Heart left ventricle (tissue), 16 donors: ENCODE results near the gene RAB3GAP1. TPM values are rescaled to one million over a fixed set of nuclear protein-coding genes. Genes with fewer than 3 reads are reported as not detected.
"Not testable (repeated sequence)": the region's sequence is repeated elsewhere in the genome, so short reads cannot be mapped to it uniquely, and the experiment has no call there.

Experiments used
- ATAC-seq, 4 donors: fragments of 200-7000 bp; cut with Tn5 transposase; one replicate each; pipeline ENCODE4 v1.9.1; 2020 to 2022; ENCODE audit warnings: moderate library complexity in 4 of 4, mild to moderate bottlenecking in 3 of 4, moderate number of reproducible peaks in 1 of 4
- DNase-seq, 5 donors: peaks; one replicate each; pipeline ENCODE4 v3.0.0-alpha.2; 2020
- H3K27ac ChIP-seq, 12 donors: fragments of 200-600 bp; sonication (generic) in 4 of 12; one replicate each; pipeline versions ENCODE4 v1.5.0 to v1.8.0; 2016 to 2022; ENCODE audit warnings: mild to moderate bottlenecking in 2 of 12
- H3K27me3 ChIP-seq, 9 donors: fragments of 200-600 bp; sonication (generic) in 2 of 9; one replicate each; pipeline versions ENCODE4 v1.5.1 to v1.8.0; 2016 to 2022; ENCODE audit warnings: mild to moderate bottlenecking in 3 of 9
- H3K36me3 ChIP-seq, 9 donors: fragments of 200-600 bp; sonication (generic) in 2 of 9; one replicate each; pipeline versions ENCODE4 v1.5.0 to v1.8.0; 2018 to 2022; ENCODE audit warnings: mild to moderate bottlenecking in 2 of 9
- H3K4me1 ChIP-seq, 12 donors: fragments of 200-600 bp; sonication (generic) in 4 of 12; one replicate each; pipeline versions ENCODE4 v1.5.0 to v1.8.0; 2016 to 2022; ENCODE audit warnings: mild to moderate bottlenecking in 3 of 12
- H3K4me3 ChIP-seq, 12 donors: fragments of 200-600 bp; sonication (generic) in 4 of 12; one replicate each; pipeline versions ENCODE4 v1.5.0 to v1.8.0; 2017 to 2022; ENCODE audit warnings: mild to moderate bottlenecking in 9 of 12, moderate library complexity in 4 of 12
- H3K9me3 ChIP-seq, 12 donors: fragments of 200-600 bp; sonication (generic) in 4 of 12; one replicate each; pipeline versions ENCODE4 v1.5.0 to v1.8.0; 2016 to 2022; ENCODE audit warnings: mild to moderate bottlenecking in 1 of 12
- POLR2A ChIP-seq, 2 donors: fragments of 450-650 bp; IDR thresholded peaks; one replicate each; pipeline ENCODE4 v1.6.1; 2017; ENCODE audit warnings: antibody characterized with exemption in 2 of 2, mild to moderate bottlenecking in 2 of 2, moderate library complexity in 2 of 2
- WGBS, 4 donors: extraction: QIAGEN DNeasy Blood & Tissue Kit in 2 of 4; methylation state at CpG; one replicate each; pipeline versions ENCODE4 v1.1.5 to v1.1.7; 2013 to 2018; 5-methylcytosine and 5-hydroxymethylcytosine counted together
- intact Hi-C, 10 donors: fragments of 100-400 bp; cut with DNase I; formaldehyde crosslinking; loops; one replicate each; pipeline versions ENCODE4 v1.11.1 to v1.14.2; 2022
- polyA plus RNA-seq, 2 donors: library from polyadenylated mRNA; stranded (reverse); fragments of 200-250 nt; gene quantifications; one replicate each; pipeline ENCODE4 v1.2.3, GENCODE V29; 2013
- total RNA-seq, 9 donors: library from RNA; depleted of rRNA in 2 of 9; stranded (reverse); fragments of >200 nt in 2 of 9; fragmentation: NEBNext Ultra II Directional in 3 of 9; extraction: Animal tissue kit (Norgen Biotek cat#: 25700) in 3 of 9; gene quantifications; one replicate each; pipeline versions ENCODE4 v1.1.0 to v1.2.4, GENCODE V29; 2016 to 2023
- TF ChIP-seq, protein P1 (sequence below), 12 donors: fragments of 200-600 bp; sonication (generic) in 4 of 12; IDR thresholded peaks; one replicate each; pipeline versions ENCODE4 v1.5.0 to v1.8.0; 2018 to 2022; ENCODE audit warnings: antibody characterized with exemption in 12 of 12, mild to moderate bottlenecking in 5 of 12
- donor health status: ischemic (EF 13 %, LVEDD 7.1; RV severe dilation, severe dysfunction).
- donor health status: healthy with polysubstance abuse.
- donor health status: DM: no; HTN: yes; CAD: no.
- donor health status: DM: no; HTN: no; CAD: no.
- donor health status: ischemic (EF 25% LVEDD 6.9; RV normal size, moderate dysfunction).
- donor health status: ischemic (EF 25% LVEDD 5.7; RV mildly dilated, moderate dysfunction).
- donor health status: healthy.
- donor health status: DM: yes; HTN: yes; CAD: no.
- donor health status: ischemic (EF 35%, LVEDD 5.7; RV mildly dilated, moderate dysfunction).
- donor health status: nonischemic (EF 11% LVEDD 7.7; RV severe dilation, severe dysfunction).
- donor health status: DM: yes; HTN: yes; CAD: no.
- donor health status: PGD.
- donor health status: ischemic (EF 29% LVEDD 5.4; RV normal size, mild dysfunction).
- donor health status: nonischemic (EF 23%, LVEDD 6.1; RV moderate dilation, normal function).

RAB3GAP1 gene
- total and polyA plus RNA-seq, 11 donors, result 16.7 to 63.6 (median 47.2) TPM

GRCh38 chr2:135074216-135074615, 22.1 kb downstream of the RAB3GAP1 start:
- WGBS, 4 donors, result 81 to 91% (median 90%) methylated on average over 3 of the region's 3 CpGs
- TF ChIP-seq, protein P1, sequence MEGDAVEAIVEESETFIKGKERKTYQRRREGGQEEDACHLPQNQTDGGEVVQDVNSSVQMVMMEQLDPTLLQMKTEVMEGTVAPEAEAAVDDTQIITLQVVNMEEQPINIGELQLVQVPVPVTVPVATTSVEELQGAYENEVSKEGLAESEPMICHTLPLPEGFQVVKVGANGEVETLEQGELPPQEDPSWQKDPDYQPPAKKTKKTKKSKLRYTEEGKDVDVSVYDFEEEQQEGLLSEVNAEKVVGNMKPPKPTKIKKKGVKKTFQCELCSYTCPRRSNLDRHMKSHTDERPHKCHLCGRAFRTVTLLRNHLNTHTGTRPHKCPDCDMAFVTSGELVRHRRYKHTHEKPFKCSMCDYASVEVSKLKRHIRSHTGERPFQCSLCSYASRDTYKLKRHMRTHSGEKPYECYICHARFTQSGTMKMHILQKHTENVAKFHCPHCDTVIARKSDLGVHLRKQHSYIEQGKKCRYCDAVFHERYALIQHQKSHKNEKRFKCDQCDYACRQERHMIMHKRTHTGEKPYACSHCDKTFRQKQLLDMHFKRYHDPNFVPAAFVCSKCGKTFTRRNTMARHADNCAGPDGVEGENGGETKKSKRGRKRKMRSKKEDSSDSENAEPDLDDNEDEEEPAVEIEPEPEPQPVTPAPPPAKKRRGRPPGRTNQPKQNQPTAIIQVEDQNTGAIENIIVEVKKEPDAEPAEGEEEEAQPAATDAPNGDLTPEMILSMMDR (IDR thresholded peaks at IDR 0.05), result no peak
- TF ChIP-seq POLR2A (IDR thresholded peaks at IDR 0.05), result no peak
- peak in 2 of 4 donors; percentile 43 to 48 for ATAC-seq

GRCh38 chr2:135076556-135076955, 24.5 kb downstream of the RAB3GAP1 start:
- Histone ChIP-seq H3K4me3 (no peak overlapping the region), H3K27ac (no peak overlapping the region), H3K4me1 (peaks cover 0 to 10% (median 0%) of the 10 kb centered on the region in 12 donors), H3K9me3 (peaks cover 0 to 16% (median 7%) of the 10 kb centered on the region in 12 donors), H3K36me3 (peaks cover 0 to 14% (median 4%) of the 10 kb centered on the region in 9 donors), H3K27me3 (no peaks in the 10 kb centered on the region)
- no peak for DNase-seq
- ATAC-seq, result no peak
- intact Hi-C loops, result no loop called here
- 96 to 99% (median 97%) methylated on average over 2 of the region's 2 CpGs for WGBS, 4 donors
- TF ChIP-seq, protein P1 (IDR thresholded peaks at IDR 0.05), result no peak
- TF ChIP-seq POLR2A (IDR thresholded peaks at IDR 0.05), result no peak

More at GRCh38 chr2:135074216-135074615, 22.1 kb downstream of the RAB3GAP1 start:
- H3K36me3 ChIP-seq, result peaks cover 0 to 14% (median 4%) of the 10 kb centered on the region in 9 donors
- peaks cover 0 to 16% (median 0%) of the 10 kb centered on the region in 12 donors for H3K4me1 ChIP-seq
- DNase-seq, result no peak
- H3K27ac ChIP-seq, result no peak overlapping the region
- intact Hi-C loops, result no loop called here
- peaks cover 0 to 22% (median 7%) of the 10 kb centered on the region in 12 donors for H3K9me3 ChIP-seq
- no peaks in the 10 kb centered on the region for H3K27me3 ChIP-seq
- no peak overlapping the region for H3K4me3 ChIP-seq

DNA sequence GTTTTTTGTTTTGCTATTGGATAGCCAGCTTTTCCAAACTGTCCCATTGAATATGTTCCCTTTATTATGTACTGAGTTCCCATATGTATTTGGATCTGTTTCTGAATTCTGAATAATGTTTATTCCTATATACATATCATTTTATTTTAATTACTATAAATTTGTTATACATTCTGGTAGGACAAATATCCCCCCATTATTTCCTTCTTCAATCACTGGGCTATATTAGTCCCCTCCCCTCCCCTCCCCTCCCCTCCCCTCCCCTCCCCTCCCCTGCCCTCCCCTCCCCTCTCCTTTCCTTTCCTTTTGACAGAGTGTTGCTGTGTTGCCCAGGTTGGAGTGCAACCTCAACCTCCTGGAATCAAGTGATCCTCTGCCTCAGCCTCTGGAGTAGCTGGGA, 26.3 kb downstream of the RAB3GAP1 start:
- intact Hi-C loops, result no loop called here
- H3K27me3 ChIP-seq, result no peaks in the 10 kb centered on the region
- ATAC-seq, result no peak

GRCh38 chr2:135086222-135086621, 34.1 kb downstream of the RAB3GAP1 start:
- Histone ChIP-seq H3K36me3 (peaks cover 0 to 17% (median 4%) of the 10 kb centered on the region in 9 donors), H3K27me3 (no peaks in the 10 kb centered on the region), H3K9me3 (peaks cover 0 to 18% (median 0%) of the 10 kb centered on the region in 12 donors), H3K4me3 (no peak overlapping the region), H3K27ac (no peak overlapping the region), H3K4me1 (peaks cover 0 to 16% (median 3%) of the 10 kb centered on the region in 12 donors)
- TF ChIP-seq, protein P1 (IDR thresholded peaks at IDR 0.05), result no peak
- no peak for TF ChIP-seq POLR2A (IDR thresholded peaks at IDR 0.05)
- WGBS, 4 donors, result 74 to 81% (median 77%) methylated on average over 2 of the region's 2 CpGs
- intact Hi-C loops, result no loop called here
- ATAC-seq (no peak), DNase-seq (no peak)

More for the DNA sequence above, 26.3 kb downstream of the RAB3GAP1 start:
- Histone ChIP-seq H3K4me1 (peaks cover 0 to 10% (median 0%) of the 10 kb centered on the region in 12 donors), H3K36me3 (peaks cover 0 to 26% (median 6%) of the 10 kb centered on the region in 9 donors), H3K4me3 (no peak overlapping the region), H3K9me3 (peaks cover 0 to 3% (median 0%) of the 10 kb centered on the region in 12 donors), H3K27ac (no peak overlapping the region)
- TF ChIP-seq, protein P1 (IDR thresholded peaks at IDR 0.05), result no peak
- no peak for TF ChIP-seq POLR2A (IDR thresholded peaks at IDR 0.05)
- DNase-seq, result no peak

GRCh38 chr2:135089597-135089996, 37.5 kb downstream of the RAB3GAP1 start:
- peaks cover 0 to 31% (median 16%) of the 10 kb centered on the region in 9 donors for H3K36me3 ChIP-seq
- H3K27me3 ChIP-seq, H3K4me3 ChIP-seq, DNase-seq, intact Hi-C loops, ATAC-seq, H3K27ac ChIP-seq: not testable (repeated sequence)
- H3K9me3 ChIP-seq, result peaks cover 0 to 15% (median 0%) of the 10 kb centered on the region in 12 donors
- WGBS, 4 donors, result 95 to 99% (median 97%) methylated on average over 4 of the region's 4 CpGs
- H3K4me1 ChIP-seq, result peaks cover 0 to 15% (median 3%) of the 10 kb centered on the region in 12 donors
